Subcutaneous preadipocyte (primary cell): ENCODE measurements around the gene MED17. TPM values are rescaled to one million over a fixed set of nuclear protein-coding genes. Genes with fewer than 3 reads are reported as not detected.

Source experiments
- small RNA-seq: library from RNA; depleted of rRNA; stranded (forward); fragments of <200 nt; gene quantifications from one replicate; pipeline ENCODE3, GENCODE V24; 2012
- total RNA-seq: library from RNA; depleted of rRNA; stranded (reverse); fragments of >200 nt; gene quantifications from 2 replicates; pipeline ENCODE4 v1.2.3, GENCODE V29; 2012

The MED17 gene
- 21.3 and 31.7 TPM in 2 replicates for total RNA-seq

GRCh38 chr11:93784145-93784934, at the start of gene MED17:
Gene MED17, plus strand, starts transcription at chr11:93784282. Its CDS starts 232 bp downstream, at chr11:93784514.

DNA sequence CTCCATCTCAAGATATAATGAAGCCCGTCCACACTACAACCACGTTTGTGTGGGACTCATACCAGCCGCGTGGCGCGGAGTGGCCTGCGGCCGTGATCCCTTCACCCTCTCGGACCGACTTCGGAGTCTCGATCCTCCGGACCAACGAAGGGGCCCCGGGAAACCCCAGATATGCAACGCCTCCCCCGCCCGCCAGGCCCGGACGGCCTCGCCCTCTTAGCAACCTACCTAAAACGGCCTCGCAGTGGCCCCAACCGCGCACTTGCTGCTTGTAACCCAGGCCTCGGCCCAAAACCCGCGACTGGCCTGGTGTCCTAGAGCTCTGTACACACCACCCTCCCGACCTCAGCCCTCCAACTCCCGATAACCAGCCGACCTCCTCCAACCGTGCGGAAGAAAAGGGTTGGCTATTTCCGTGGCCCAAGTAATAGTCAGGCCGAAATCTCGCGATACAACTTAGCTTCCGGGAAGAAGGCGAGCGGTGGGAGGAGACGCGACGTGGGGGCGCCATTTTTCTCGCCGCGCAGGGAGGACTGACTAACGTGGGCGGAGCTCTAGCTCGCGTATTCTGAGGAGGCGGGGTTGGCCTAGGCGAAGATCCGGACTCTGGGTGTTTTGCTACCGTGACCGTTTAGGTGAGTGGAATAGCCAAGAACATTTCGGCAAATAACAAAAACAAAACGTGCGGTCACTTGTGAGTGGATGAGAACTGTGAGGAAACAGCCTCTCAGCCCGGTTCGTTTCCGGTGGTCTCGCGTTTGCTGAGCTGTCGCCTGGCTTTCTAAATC, 42.8 kb upstream of the MED17 start, which contains the start of the genes C11orf54 and TAF1D:
Gene C11orf54 (plus strand): TSS at position 579 of the 788 bp plus-strand sequence. CDS start 5,722 bp downstream, outside the sequence.
Gene TAF1D (minus strand): TSS at position 402 of the 788 bp plus-strand sequence. CDS start 2,191 bp downstream, outside the sequence.

DNA sequence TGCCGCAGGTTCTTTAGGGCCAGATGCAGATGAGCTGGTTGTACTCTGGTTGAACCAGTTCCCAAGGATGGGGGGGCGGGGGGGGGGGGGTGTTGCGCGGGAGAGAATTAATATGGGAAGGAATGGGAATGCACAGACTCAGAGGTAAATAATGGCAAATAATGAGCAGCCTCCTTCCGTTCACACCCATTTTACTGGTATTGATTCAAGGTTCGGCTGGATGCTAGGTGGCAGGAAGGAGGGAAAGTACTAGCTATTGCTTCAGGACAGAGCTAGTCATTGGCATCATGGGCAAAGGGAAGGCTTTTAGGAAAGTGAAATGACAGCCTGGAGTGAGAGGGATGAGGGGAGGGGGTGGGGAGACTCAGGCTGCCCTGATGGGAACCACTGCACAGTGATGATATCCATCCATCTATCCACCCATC, 66.5 kb downstream of the MED17 start, which contains the start of gene VSTM5:
Gene VSTM5 (minus strand): TSS at position 25 of the 425 bp plus-strand sequence. CDS start 116 bp downstream, outside the sequence.

Small RNAs within 50 kb of the gene (small RNA-seq; reads per million reads assigned to genes)
- gene RF00019 (not detected), gene SNORA40 (not detected)

Other genes starting within 250 kb of the MED17 start
- gene SMCO4, start 240.9 kb upstream of the MED17 start, total RNA-seq: 5.1 and 6.6 TPM in 2 replicates
- gene CEP295, start 122.6 kb upstream of the MED17 start, total RNA-seq: 16.5 and 25.8 TPM in 2 replicates
- 125 and 147 TPM in 2 replicates for gene TAF1D, start 42.8 kb upstream of the MED17 start, total RNA-seq
- gene C11orf54, start 42.6 kb upstream of the MED17 start, total RNA-seq: 12.9 and 17.3 TPM in 2 replicates
- 0.37 TPM in 1 of 2 replicates, not detected in the other for gene VSTM5, start 66.3 kb downstream of the MED17 start, total RNA-seq
- gene HEPHL1, start 237.1 kb downstream of the MED17 start, total RNA-seq: not detected in 2 replicates